Peyer's patch (tissue), 4 donors: ENCODE measurements around the gene COL6A1. TPM values are rescaled to one million over a fixed set of nuclear protein-coding genes. Genes with fewer than 3 reads are reported as not detected.

Source experiments
- DNase-seq, 3 donors: peaks; one replicate each; pipeline ENCODE4 v3.0.0-alpha.2; 2017 to 2019
- H3K27ac ChIP-seq, 4 donors: fragments of 200-600 bp; sonication (generic); one replicate each; pipeline ENCODE4 v1.5.1; 2016 to 2019
- H3K27me3 ChIP-seq, 2 donors: fragments of 200-600 bp; sonication (generic); one replicate each; pipeline ENCODE4 v1.5.1; 2019
- H3K36me3 ChIP-seq, 3 donors: fragments of 200-600 bp; sonication (generic); one replicate each; pipeline ENCODE4 v1.5.1; 2016 to 2019
- H3K4me1 ChIP-seq, 4 donors: fragments of 200-600 bp; sonication (generic); one replicate each; pipeline ENCODE4 v1.5.1; 2016 to 2019
- H3K4me3 ChIP-seq, 4 donors: fragments of 200-600 bp; sonication (generic); 1 replicate in 3 of 4; 2 replicates in 1 of 4; pipeline ENCODE4 v1.5.1; 2016 to 2019; ENCODE audit warnings: mild to moderate bottlenecking in 1 of 4
- H3K9me3 ChIP-seq, 4 donors: fragments of 200-600 bp; sonication (generic); one replicate each; pipeline ENCODE4 v1.5.1; 2016 to 2019; ENCODE audit warnings: mild to moderate bottlenecking in 1 of 4
- CTCF ChIP-seq, 6 experiments: fragments of 450-650 bp in 4 of 6; fragments of 200-600 bp in 2 of 6; sonication (generic) in 1 of 6; IDR thresholded peaks; one replicate each; pipeline ENCODE4 v1.5.1; 2017 to 2019; ENCODE audit warnings: antibody characterized with exemption in 6 of 6, mild to moderate bottlenecking in 3 of 6, moderate library complexity in 1 of 6
- POLR2A ChIP-seq, 2 donors: fragments of 450-650 bp; IDR thresholded peaks; one replicate each; pipeline ENCODE4 v1.5.1; 2017; ENCODE audit warnings: antibody characterized with exemption in 2 of 2, mild to moderate bottlenecking in 2 of 2, moderate library complexity in 2 of 2
- total RNA-seq, 4 donors: library from RNA; depleted of rRNA; stranded (reverse); fragments of >200 nt; gene quantifications; one replicate each; pipeline ENCODE4 v1.1.0, GENCODE V29; 2016

The COL6A1 gene
- total RNA-seq, result 100 to 1,000 TPM in 3 of 4 donors, 10 to 100 TPM in 1; 37.7 to 458 (median 161) TPM

- Histone ChIP-seq H3K27me3 (no peaks in the 10 kb centered on the region), H3K27ac (peak within 1 kb of the TSS; percentile 51 to 82 (median 77)), H3K9me3 (no peaks in the 10 kb centered on the region), H3K36me3 (no peaks in the 10 kb centered on the region), H3K4me3 (peak within 1 kb of the TSS; percentile 50 to 76 (median 58)), H3K4me1 (peaks cover 0 to 19% (median 5%) of the 10 kb centered on the region in 4 donors)
- DNase-seq, result peak; percentile 30 to 78 (median 77)
- TF ChIP-seq POLR2A (IDR thresholded peaks at IDR 0.05) (peak in 1 of 2 donors; percentile 18), CTCF (IDR thresholded peaks at IDR 0.05) (no peak)
Measured at GRCh38 chr21:45981151-45982091, at the start of gene COL6A1. Gene COL6A1, plus strand, starts transcription at chr21:45981770. Its CDS starts 81 bp downstream, at chr21:45981851.

- Histone ChIP-seq H3K36me3 (no peaks in the 10 kb centered on the region), H3K4me1 (no peaks in the 10 kb centered on the region), H3K27ac (no peak overlapping the region), H3K27me3 (no peaks in the 10 kb centered on the region), H3K9me3 (no peaks in the 10 kb centered on the region), H3K4me3 (no peak overlapping the region)
- no peak for DNase-seq
- TF ChIP-seq CTCF (IDR thresholded peaks at IDR 0.05) (no peak), POLR2A (IDR thresholded peaks at IDR 0.05) (no peak)
Measured at GRCh38 chr21:45932922-45933502, 48.6 kb upstream of the COL6A1 start.

GRCh38 chr21:45934085-45934484 lies 47.5 kb upstream of the COL6A1 start:
- H3K27ac ChIP-seq, result no peak overlapping the region
- H3K27me3 ChIP-seq, result no peaks in the 10 kb centered on the region
- no peak for TF ChIP-seq POLR2A (IDR thresholded peaks at IDR 0.05)
- TF ChIP-seq CTCF (IDR thresholded peaks at IDR 0.05), result no peak
- H3K4me3 ChIP-seq, result no peak overlapping the region
- no peak for DNase-seq
- no peaks in the 10 kb centered on the region for H3K9me3 ChIP-seq
- H3K36me3 ChIP-seq, result no peaks in the 10 kb centered on the region
- H3K4me1 ChIP-seq, result no peaks in the 10 kb centered on the region

- no peaks in the 10 kb centered on the region for H3K36me3 ChIP-seq
- H3K9me3 ChIP-seq, result no peaks in the 10 kb centered on the region
- H3K27me3 ChIP-seq, result no peaks in the 10 kb centered on the region
- H3K4me3 ChIP-seq, result no peak overlapping the region
- TF ChIP-seq POLR2A (IDR thresholded peaks at IDR 0.05) (no peak), CTCF (IDR thresholded peaks at IDR 0.05) (no peak)
- no peaks in the 10 kb centered on the region for H3K4me1 ChIP-seq
- no peak for DNase-seq
- no peak overlapping the region for H3K27ac ChIP-seq
Measured at GRCh38 chr21:45934554-45934953, 47.0 kb upstream of the COL6A1 start.

- no peaks in the 10 kb centered on the region for H3K27me3 ChIP-seq
- H3K9me3 ChIP-seq, result no peaks in the 10 kb centered on the region
- H3K27ac ChIP-seq, result no peak overlapping the region
- DNase-seq, result no peak
- no peaks in the 10 kb centered on the region for H3K4me1 ChIP-seq
- H3K4me3 ChIP-seq, result no peak overlapping the region
- no peaks in the 10 kb centered on the region for H3K36me3 ChIP-seq
- TF ChIP-seq CTCF (IDR thresholded peaks at IDR 0.05) (no peak), POLR2A (IDR thresholded peaks at IDR 0.05) (no peak)
Measured at GRCh38 chr21:45935628-45936027, 45.9 kb upstream of the COL6A1 start.
